ENCODE results near the gene GZMM. TPM values are rescaled to one million over a fixed set of nuclear protein-coding genes. Genes with fewer than 3 reads are reported as not detected.
A peak's percentile ranks its signal among the peaks of the same experiment; 100 is the strongest.

GZMM gene
- total RNA-seq, 1 experiment from 2014 or later, result 0.59 TPM

DNA sequence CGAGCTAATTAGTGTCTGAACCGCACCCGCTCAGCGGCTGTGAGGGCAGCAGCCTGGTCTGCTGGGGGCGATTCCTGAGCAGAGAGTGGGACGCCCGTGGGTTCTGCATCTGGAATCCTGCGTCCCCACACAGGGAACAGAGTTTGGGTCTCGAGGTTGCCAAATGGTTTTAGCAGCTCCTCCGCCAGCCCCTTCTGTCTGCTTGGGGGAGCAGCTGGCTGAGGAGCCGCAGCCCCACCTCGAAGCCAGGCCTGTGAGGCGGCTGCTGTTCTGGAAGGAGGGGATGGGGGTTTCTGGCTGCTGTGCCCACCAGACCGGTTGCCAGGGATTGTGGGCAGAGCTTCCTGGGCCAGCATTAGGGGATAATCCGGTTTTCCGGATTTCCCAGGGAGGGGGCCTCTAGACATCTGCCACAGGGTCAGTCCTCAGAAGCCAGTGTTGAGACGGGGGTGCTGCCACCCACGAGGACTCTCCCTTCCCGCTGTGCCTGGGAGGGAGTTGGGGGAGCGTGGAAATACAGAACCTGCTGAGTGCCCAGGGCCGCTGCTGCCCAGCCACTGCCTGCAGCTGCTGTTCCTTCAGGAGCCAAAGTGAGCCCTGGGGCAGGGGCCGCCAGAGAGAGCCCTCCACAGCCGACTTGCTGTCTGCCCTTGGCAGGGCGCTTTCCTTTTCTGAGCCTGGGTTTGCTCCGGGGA lies 10.3 kb upstream of the GZMM start:
- POLR2A ChIA-PET, result interaction anchor here (0.7 to 1.7 kb wide), 5 partner anchors 12 to 38 kb away, joined by 3 to 10 read pairs (median 6); partner anchors contain the start of gene BSG
- Histone ChIP-seq H3K4me2 (ENCODE audit: low read length) (peak overlapping the region; percentile 81), H3K79me2 (ENCODE audit: insufficient read depth, low read length) (peaks cover 53% of the 10 kb centered on the region), H3K9me3 (ENCODE audit: control insufficient read depth in 1 of 2, insufficient read depth in 1 of 2, low read depth in 1 of 2, low read length in 2 of 2) (no peaks in the 10 kb centered on the region; a peak in 1 of 4 replicates), H3K27me3 (ENCODE audit: insufficient read depth, low read length) (no peaks in the 10 kb centered on the region), H2AFZ (ENCODE audit: low read depth, low read length, poor library complexity, severe bottlenecking) (no peak overlapping the region), H3K9me2 (ENCODE audit: insufficient read depth) (no peaks in the 10 kb centered on the region), H4K20me1 (ENCODE audit: insufficient read depth) (peaks cover 9% of the 10 kb centered on the region; the same call in 1 of the 2 replicates), H3K9ac (ENCODE audit: low read length) (peak overlapping the region; percentile 91), H3K27ac (ENCODE audit: low read depth, low read length) (peak overlapping the region; percentile 96), H3K36me3 (ENCODE audit: control insufficient read depth in 1 of 2, insufficient read depth in 2 of 2, low read length in 2 of 2) (peaks cover 18 to 23% of the 10 kb centered on the region in 2 experiments; a peak in 3 of 4 replicates), H3K4me3 (replicated peaks in 1 of 2; ENCODE audit: low read depth in 1 of 2, low read length in 2 of 2) (peak overlapping the region; percentile 77 to 86), H3K4me1 (ENCODE audit: control insufficient read depth in 1 of 2, insufficient read depth in 2 of 2, low read length in 2 of 2) (peaks cover 23 to 39% of the 10 kb centered on the region in 2 experiments)
- DNase-seq (ENCODE audit: low read depth, low spot score) (no peak), ATAC-seq (no peak)
- BruUV-seq (replicated peaks), result no TSS peak
- intact Hi-C loops (cut with micrococcal nuclease), result no loop called here
- TF ChIP-seq ZFX (IDR thresholded peaks at IDR 0.05) (no peak), EZH2 (IDR thresholded peaks at IDR 0.05) (no peak), SRF (IDR thresholded peaks at IDR 0.05; ENCODE audit: low read depth) (no peak), ELF1 (IDR thresholded peaks at IDR 0.05; ENCODE audit: borderline replicate concordance, low read depth) (no peak), CEBPB (IDR thresholded peaks at IDR 0.05; ENCODE audit: low read depth) (no peak), RAD21 (IDR thresholded peaks at IDR 0.05; ENCODE audit: low read depth) (no peak), ZNF274 (IDR thresholded peaks at IDR 0.05; ENCODE audit: low read depth, low read length) (no peak), EZH2phosphoT487 (IDR thresholded peaks at IDR 0.05; ENCODE audit: borderline replicate concordance) (no peak), SP1 (IDR thresholded peaks at IDR 0.05; ENCODE audit: low read depth) (no peak), TCF7L2 (IDR thresholded peaks at IDR 0.05; ENCODE audit: borderline replicate concordance, extremely low read depth, insufficient read depth, insufficient read length) (no peak), POLR2AphosphoS5 (IDR thresholded peaks at IDR 0.05; ENCODE audit: low read depth, low read length) (no peak), FOSL1 (IDR thresholded peaks at IDR 0.05; ENCODE audit: low read depth) (no peak), JUND (IDR thresholded peaks at IDR 0.05) (no peak)
- TF ChIP-seq, protein P1, sequence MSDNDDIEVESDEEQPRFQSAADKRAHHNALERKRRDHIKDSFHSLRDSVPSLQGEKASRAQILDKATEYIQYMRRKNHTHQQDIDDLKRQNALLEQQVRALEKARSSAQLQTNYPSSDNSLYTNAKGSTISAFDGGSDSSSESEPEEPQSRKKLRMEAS (IDR thresholded peaks at IDR 0.05), result no peak
- TF ChIP-seq, protein P2, sequence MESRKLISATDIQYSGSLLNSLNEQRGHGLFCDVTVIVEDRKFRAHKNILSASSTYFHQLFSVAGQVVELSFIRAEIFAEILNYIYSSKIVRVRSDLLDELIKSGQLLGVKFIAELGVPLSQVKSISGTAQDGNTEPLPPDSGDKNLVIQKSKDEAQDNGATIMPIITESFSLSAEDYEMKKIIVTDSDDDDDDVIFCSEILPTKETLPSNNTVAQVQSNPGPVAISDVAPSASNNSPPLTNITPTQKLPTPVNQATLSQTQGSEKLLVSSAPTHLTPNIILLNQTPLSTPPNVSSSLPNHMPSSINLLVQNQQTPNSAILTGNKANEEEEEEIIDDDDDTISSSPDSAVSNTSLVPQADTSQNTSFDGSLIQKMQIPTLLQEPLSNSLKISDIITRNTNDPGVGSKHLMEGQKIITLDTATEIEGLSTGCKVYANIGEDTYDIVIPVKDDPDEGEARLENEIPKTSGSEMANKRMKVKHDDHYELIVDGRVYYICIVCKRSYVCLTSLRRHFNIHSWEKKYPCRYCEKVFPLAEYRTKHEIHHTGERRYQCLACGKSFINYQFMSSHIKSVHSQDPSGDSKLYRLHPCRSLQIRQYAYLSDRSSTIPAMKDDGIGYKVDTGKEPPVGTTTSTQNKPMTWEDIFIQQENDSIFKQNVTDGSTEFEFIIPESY (IDR thresholded peaks at IDR 0.05; ENCODE audit: extremely low read depth, insufficient replicate concordance, low read length), result no peak
- TF ChIP-seq, protein P3, sequence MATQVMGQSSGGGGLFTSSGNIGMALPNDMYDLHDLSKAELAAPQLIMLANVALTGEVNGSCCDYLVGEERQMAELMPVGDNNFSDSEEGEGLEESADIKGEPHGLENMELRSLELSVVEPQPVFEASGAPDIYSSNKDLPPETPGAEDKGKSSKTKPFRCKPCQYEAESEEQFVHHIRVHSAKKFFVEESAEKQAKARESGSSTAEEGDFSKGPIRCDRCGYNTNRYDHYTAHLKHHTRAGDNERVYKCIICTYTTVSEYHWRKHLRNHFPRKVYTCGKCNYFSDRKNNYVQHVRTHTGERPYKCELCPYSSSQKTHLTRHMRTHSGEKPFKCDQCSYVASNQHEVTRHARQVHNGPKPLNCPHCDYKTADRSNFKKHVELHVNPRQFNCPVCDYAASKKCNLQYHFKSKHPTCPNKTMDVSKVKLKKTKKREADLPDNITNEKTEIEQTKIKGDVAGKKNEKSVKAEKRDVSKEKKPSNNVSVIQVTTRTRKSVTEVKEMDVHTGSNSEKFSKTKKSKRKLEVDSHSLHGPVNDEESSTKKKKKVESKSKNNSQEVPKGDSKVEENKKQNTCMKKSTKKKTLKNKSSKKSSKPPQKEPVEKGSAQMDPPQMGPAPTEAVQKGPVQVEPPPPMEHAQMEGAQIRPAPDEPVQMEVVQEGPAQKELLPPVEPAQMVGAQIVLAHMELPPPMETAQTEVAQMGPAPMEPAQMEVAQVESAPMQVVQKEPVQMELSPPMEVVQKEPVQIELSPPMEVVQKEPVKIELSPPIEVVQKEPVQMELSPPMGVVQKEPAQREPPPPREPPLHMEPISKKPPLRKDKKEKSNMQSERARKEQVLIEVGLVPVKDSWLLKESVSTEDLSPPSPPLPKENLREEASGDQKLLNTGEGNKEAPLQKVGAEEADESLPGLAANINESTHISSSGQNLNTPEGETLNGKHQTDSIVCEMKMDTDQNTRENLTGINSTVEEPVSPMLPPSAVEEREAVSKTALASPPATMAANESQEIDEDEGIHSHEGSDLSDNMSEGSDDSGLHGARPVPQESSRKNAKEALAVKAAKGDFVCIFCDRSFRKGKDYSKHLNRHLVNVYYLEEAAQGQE (IDR thresholded peaks at IDR 0.05; ENCODE audit: low read depth), result no peak
- TF ChIP-seq, protein P4, sequence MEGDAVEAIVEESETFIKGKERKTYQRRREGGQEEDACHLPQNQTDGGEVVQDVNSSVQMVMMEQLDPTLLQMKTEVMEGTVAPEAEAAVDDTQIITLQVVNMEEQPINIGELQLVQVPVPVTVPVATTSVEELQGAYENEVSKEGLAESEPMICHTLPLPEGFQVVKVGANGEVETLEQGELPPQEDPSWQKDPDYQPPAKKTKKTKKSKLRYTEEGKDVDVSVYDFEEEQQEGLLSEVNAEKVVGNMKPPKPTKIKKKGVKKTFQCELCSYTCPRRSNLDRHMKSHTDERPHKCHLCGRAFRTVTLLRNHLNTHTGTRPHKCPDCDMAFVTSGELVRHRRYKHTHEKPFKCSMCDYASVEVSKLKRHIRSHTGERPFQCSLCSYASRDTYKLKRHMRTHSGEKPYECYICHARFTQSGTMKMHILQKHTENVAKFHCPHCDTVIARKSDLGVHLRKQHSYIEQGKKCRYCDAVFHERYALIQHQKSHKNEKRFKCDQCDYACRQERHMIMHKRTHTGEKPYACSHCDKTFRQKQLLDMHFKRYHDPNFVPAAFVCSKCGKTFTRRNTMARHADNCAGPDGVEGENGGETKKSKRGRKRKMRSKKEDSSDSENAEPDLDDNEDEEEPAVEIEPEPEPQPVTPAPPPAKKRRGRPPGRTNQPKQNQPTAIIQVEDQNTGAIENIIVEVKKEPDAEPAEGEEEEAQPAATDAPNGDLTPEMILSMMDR (IDR thresholded peaks at IDR 0.05 in 2 of 3, conservative IDR thresholded peaks at IDR 0.05 in 1 of 3; ENCODE audit: borderline replicate concordance in 1 of 3, insufficient read depth in 1 of 3, low read depth in 2 of 3, low read length in 2 of 3), result no peak
- RAD21 ChIA-PET (ENCODE audit: low non-redundant PET in 1 of 2, low total read pairs in 2 of 2, uncharacterized antibody in 2 of 2, unreplicated experiment in 2 of 2), result interaction anchor here in 1 of 2 experiments (1.0 kb wide), 1 partner anchor 23 kb away, joined by 3 read pairs; no protein-coding TSS in a partner anchor
- CTCF ChIA-PET, result interaction anchor here (1.1 to 3.2 kb wide), 2 partner anchors 23 to 27 kb away, joined by 3 to 23 read pairs; no protein-coding TSS in a partner anchor

Measured in HCT116 (cell line).